ENCODE data around the gene RPL15. TPM values are rescaled to one million over a fixed set of nuclear protein-coding genes. Genes with fewer than 3 reads are reported as not detected.

Gene RPL15
- polyA plus RNA-seq, 2 of the 4 experiments (the other 2 are of a cell fraction) = 2,178 to 2,933 TPM

DNA sequence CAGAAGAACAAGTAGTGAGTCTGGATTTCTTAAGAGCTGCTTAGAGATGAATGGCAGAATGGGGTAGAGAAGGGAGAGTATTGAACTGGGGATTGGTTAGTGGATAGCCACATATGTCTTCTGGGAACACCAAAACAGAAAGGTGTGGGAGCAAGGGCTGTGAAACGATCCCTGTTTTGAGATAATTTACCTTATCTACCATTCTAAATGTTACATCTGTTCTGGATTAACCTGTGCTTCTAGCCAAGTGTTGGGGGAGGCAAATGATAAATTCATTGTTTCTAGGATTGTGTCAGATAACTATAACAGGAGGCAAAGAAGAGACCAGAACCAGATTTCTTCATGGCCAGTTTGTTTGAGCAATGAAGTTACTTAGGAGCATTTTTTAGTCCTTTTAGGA is 36.6 kb downstream of the RPL15 start:
- ATAC-seq = no peak
- no peak for FAIRE-seq
- ChIA-PET POLR2A (interaction anchor here (0.7 kb wide), 1 partner anchor 15 kb away, joined by 4 read pairs; no protein-coding TSS in a partner anchor), CTCF (no interaction called here)
- no peak for DNase-seq (ENCODE audit: low read depth in 1 of 2, low spot score in 1 of 2)
- no peak overlapping the region for H3K4me2 ChIP-seq
- H3K4me3 ChIP-seq = no peak overlapping the region
- TF ChIP-seq SMC3 (IDR thresholded peaks at IDR 0.05) (no peak), E2F6 (IDR thresholded peaks at IDR 0.05; ENCODE audit: borderline replicate concordance, low read depth) (no peak), ESRRA (IDR thresholded peaks at IDR 0.05; ENCODE audit: borderline replicate concordance, low read length) (no peak), KDM5A (IDR thresholded peaks at IDR 0.05) (no peak), REST (IDR thresholded peaks at IDR 0.05) (no peak), FOSB (CRISPR knock-in tag; IDR thresholded peaks at IDR 0.05) (no peak), JUN (IDR thresholded peaks at IDR 0.05) (no peak), HEYL (CRISPR knock-in tag; IDR thresholded peaks at IDR 0.05) (no peak), ATOH8 (CRISPR knock-in tag; IDR thresholded peaks at IDR 0.05; ENCODE audit: low read depth) (no peak), KDM1A (IDR thresholded peaks at IDR 0.05; ENCODE audit: low read depth) (no peak), ZNF302 (CRISPR knock-in tag; IDR thresholded peaks at IDR 0.05) (no peak), TP53 (CRISPR knock-in tag; IDR thresholded peaks at IDR 0.05) (no peak), TFCP2L1 (CRISPR knock-in tag; IDR thresholded peaks at IDR 0.05) (no peak), FOXS1 (CRISPR knock-in tag; IDR thresholded peaks at IDR 0.05) (no peak), SREBF2 (IDR thresholded peaks at IDR 0.05) (no peak)
- TF ChIP-seq, protein P1, sequence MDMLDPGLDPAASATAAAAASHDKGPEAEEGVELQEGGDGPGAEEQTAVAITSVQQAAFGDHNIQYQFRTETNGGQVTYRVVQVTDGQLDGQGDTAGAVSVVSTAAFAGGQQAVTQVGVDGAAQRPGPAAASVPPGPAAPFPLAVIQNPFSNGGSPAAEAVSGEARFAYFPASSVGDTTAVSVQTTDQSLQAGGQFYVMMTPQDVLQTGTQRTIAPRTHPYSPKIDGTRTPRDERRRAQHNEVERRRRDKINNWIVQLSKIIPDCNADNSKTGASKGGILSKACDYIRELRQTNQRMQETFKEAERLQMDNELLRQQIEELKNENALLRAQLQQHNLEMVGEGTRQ (IDR thresholded peaks at IDR 0.05) = no peak
- no peaks in the 10 kb centered on the region for H3K9me3 ChIP-seq
- H3K27ac ChIP-seq = no peak overlapping the region; a peak in 1 of 6 replicates
- WGBS (ENCODE audit: missing lambda C conversion rate) = 77% methylated on average over 1 of the region's 1 CpG
- peaks cover 19% of the 10 kb centered on the region; the same call in 2 of the 3 replicates for H3K4me1 ChIP-seq

DNA sequence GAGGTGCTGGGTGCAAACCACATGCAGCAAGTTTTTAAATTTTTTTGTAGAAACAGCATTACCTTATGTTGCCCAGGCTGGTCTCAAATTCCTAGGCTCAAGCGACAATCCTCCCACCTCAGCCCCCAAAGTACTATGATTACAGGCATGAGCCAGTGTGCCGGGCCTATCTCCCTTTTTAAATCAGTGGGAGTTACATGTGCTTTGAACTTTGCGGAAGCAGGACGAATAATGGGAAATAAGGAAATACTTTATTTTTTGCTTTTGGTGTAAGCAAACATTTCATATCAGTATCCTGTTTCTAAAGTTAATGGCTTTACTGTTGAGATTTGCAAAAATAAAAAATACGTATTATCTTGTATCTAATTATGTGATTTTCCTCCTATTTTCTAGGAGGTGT is 37.2 kb downstream of the RPL15 start:
- POLR2A ChIA-PET = no interaction called here
- CTCF ChIA-PET = interaction anchor here (1.4 kb wide), 1 partner anchor 45 kb away, joined by 5 read pairs; no protein-coding TSS in a partner anchor
- H3K9me3 ChIP-seq = no peaks in the 10 kb centered on the region
- DNase-seq (ENCODE audit: low read depth in 1 of 2, low spot score in 1 of 2) (no peak), ATAC-seq (no peak), FAIRE-seq (no peak)
- no peak overlapping the region for H3K27ac ChIP-seq
- no peak overlapping the region for H3K4me2 ChIP-seq
- no peak overlapping the region for H3K4me3 ChIP-seq
- TF ChIP-seq RARB (CRISPR knock-in tag; IDR thresholded peaks at IDR 0.05) (no peak), PHF8 (IDR thresholded peaks at IDR 0.05; ENCODE audit: borderline replicate concordance, low read depth) (no peak), EP300 (IDR thresholded peaks at IDR 0.05) (no peak), JUNB (IDR thresholded peaks at IDR 0.05) (no peak), CBX2 (IDR thresholded peaks at IDR 0.05; ENCODE audit: borderline replicate concordance, low read depth) (no peak), CBX8 (IDR thresholded peaks at IDR 0.05) (no peak), ZFP36 (IDR thresholded peaks at IDR 0.05; ENCODE audit: borderline replicate concordance, partially characterized antibody) (no peak), FOSL2 (IDR thresholded peaks at IDR 0.05) (no peak), FOSL2 (CRISPR knock-in tag; IDR thresholded peaks at IDR 0.05) (no peak), KDM5A (IDR thresholded peaks at IDR 0.05) (no peak), SMC3 (IDR thresholded peaks at IDR 0.05) (no peak), MAZ (IDR thresholded peaks at IDR 0.05; ENCODE audit: borderline replicate concordance, low read depth, low read length) (no peak), HOXA7 (CRISPR knock-in tag; IDR thresholded peaks at IDR 0.05) (no peak), KDM1A (IDR thresholded peaks at IDR 0.05; ENCODE audit: low read depth) (no peak), BCL3 (IDR thresholded peaks at IDR 0.05) (no peak), HOXB5 (CRISPR knock-in tag; IDR thresholded peaks at IDR 0.05) (no peak), SREBF2 (IDR thresholded peaks at IDR 0.05) (no peak), EHF (CRISPR knock-in tag; IDR thresholded peaks at IDR 0.05) (no peak), TP53 (CRISPR knock-in tag; IDR thresholded peaks at IDR 0.05) (no peak), GATA3 (IDR thresholded peaks at IDR 0.05; ENCODE audit: borderline replicate concordance) (no peak)
- WGBS (ENCODE audit: missing lambda C conversion rate) = 92% methylated on average over 5 of the region's 5 CpGs
- peaks cover 25% of the 10 kb centered on the region for H3K4me1 ChIP-seq
